K562 (cell line): Measurements from ENCODE around the gene TALDO1. TPM values are rescaled to one million over a fixed set of nuclear protein-coding genes. Genes with fewer than 3 reads are reported as not detected.
A peak's percentile ranks its signal among the peaks of the same experiment; 100 is the strongest.

Experiments used
- ATAC-seq: fragments of 200-7000 bp; cut with Tn5 transposase; 3 replicates; pipeline ENCODE4 v1.9.1; 2020; ENCODE audit warnings: moderate library complexity
- BruUV-seq: library from RNA; stranded (reverse); fragments of 400-500 nt; replicated peaks from 2 replicates; lab custom pipeline; 2021; lab: Mats Ljungman, UMichigan
- CTCF ChIA-PET: fragments of 300-600 bp; formaldehyde crosslinking; extraction: SDS; loops from one replicate; lab custom pipeline; 2021; ENCODE audit warnings: low intra/inter-chr PET ratio; lab: Yijun Ruan, JAX
- POLR2A ChIA-PET: fragments of 300-600, 350-650 bp; sonication (Branson Sonifier 250); formaldehyde crosslinking; extraction: SDS; loops from one replicate; lab custom pipeline; 2021; ENCODE audit warnings: antibody characterized with exemption, inconsistent platforms; lab: Yijun Ruan, JAX
- DNase-seq, 4 experiments: peaks; one replicate each; pipeline versions ENCODE4 v3.0.0 to v3.0.0-alpha.2; 2011 to 2018; ENCODE audit warnings: low spot score in 3 of 4, mixed read lengths in 3 of 4; ENCODE audit errors: extremely low read depth in 1 of 4
- FAIRE-seq: peaks from 2 replicates; lab custom pipeline; 2011; peaks lifted over from hg19 to GRCh38; lab: Jason Lieb, UNC
- H2AFZ ChIP-seq: 2 replicates; pipeline ENCODE4 v1.6.0; 2011; ENCODE audit warnings: low read depth, low read length, control low read depth, inconsistent platforms
- H3K27ac ChIP-seq: fragments of 200-600 bp; 3 replicates; pipeline ENCODE4 v1.8.0; 2011; ENCODE audit warnings: low read depth, mild to moderate bottlenecking, control low read depth, inconsistent platforms, low read length, moderate library complexity, mixed read lengths; ENCODE audit errors: extremely low read depth
- H3K27me3 ChIP-seq, 2 experiments: fragments of 300-600 bp in 1 of 2; 2 replicates in 1 of 2; 3 replicates in 1 of 2; pipeline versions ENCODE4 v1.6.0 to v1.8.0; 2011; ENCODE audit warnings: inconsistent platforms in 2 of 2, low read length in 2 of 2, mild to moderate bottlenecking in 1 of 2, mixed read lengths in 1 of 2, moderate library complexity in 1 of 2; ENCODE audit not compliant: control insufficient read depth in 2 of 2, insufficient read depth in 2 of 2
- H3K36me3 ChIP-seq: fragments of 300-600 bp; 3 replicates; pipeline ENCODE4 v1.8.0; 2011; ENCODE audit warnings: mild to moderate bottlenecking, low read length, inconsistent platforms; ENCODE audit not compliant: control insufficient read depth, insufficient read depth
- H3K4me1 ChIP-seq, 2 experiments: fragments of 200-600 bp in 1 of 2; replicated peaks in 1 of 2; 2 replicates in 1 of 2; 3 replicates in 1 of 2; pipeline versions ENCODE4 v1.5.1 to v1.8.0; 2011; ENCODE audit warnings: inconsistent platforms in 2 of 2, low read length in 2 of 2, mild to moderate bottlenecking in 1 of 2, mixed read lengths in 1 of 2, moderate library complexity in 1 of 2; ENCODE audit not compliant: control insufficient read depth in 2 of 2, insufficient read depth in 2 of 2
- H3K4me2 ChIP-seq: 2 replicates; pipeline ENCODE4 v1.6.1; 2011; ENCODE audit warnings: low read length, control low read depth, inconsistent platforms, mixed read lengths; ENCODE audit not compliant: insufficient read depth
- H3K4me3 ChIP-seq: fragments of 200-600 bp; sonication (generic), shearing (Covaris generic); 2 replicates; pipeline ENCODE4 v1.5.1; 2016; ENCODE audit warnings: control low read depth, inconsistent platforms
- H3K79me2 ChIP-seq: fragments of 200-600 bp; 3 replicates; pipeline ENCODE4 v1.8.0; 2011; ENCODE audit warnings: low read length, inconsistent platforms; ENCODE audit not compliant: control insufficient read depth, insufficient read depth
- H3K9ac ChIP-seq, 2 experiments: 2 replicates each; pipeline versions ENCODE4 v1.6.0 to v1.6.1; 2011; ENCODE audit warnings: low read depth in 2 of 2, low read length in 2 of 2, control low read depth in 1 of 2, inconsistent platforms in 1 of 2, mild to moderate bottlenecking in 1 of 2, mixed read lengths in 1 of 2; ENCODE audit not compliant: insufficient read depth in 1 of 2
- H3K9me1 ChIP-seq: one replicate; pipeline ENCODE4 v1.6.0; 2011; ENCODE audit warnings: inconsistent platforms, mild to moderate bottlenecking, low read length, moderate library complexity; ENCODE audit not compliant: control insufficient read depth, insufficient read depth
- H3K9me3 ChIP-seq: replicated peaks from 2 replicates; pipeline ENCODE4 v1.5.1; 2011; ENCODE audit warnings: low read depth, low read length, inconsistent platforms; ENCODE audit not compliant: control insufficient read depth, insufficient read depth
- H4K20me1 ChIP-seq: replicated peaks from 2 replicates; pipeline ENCODE4 v1.6.1; 2011; ENCODE audit warnings: low read length, inconsistent platforms, mixed read lengths; ENCODE audit not compliant: control insufficient read depth, insufficient read depth
- CGGBP1 ChIP-seq: fragments of 250-450 bp; sonication (Bioruptor Pico); IDR thresholded peaks from 2 replicates; pipeline ENCODE4 v1.9.0; 2021; ENCODE audit warnings: mild to moderate bottlenecking
- GTF3C2 ChIP-seq: IDR thresholded peaks from 3 replicates; pipeline ENCODE4 v1.6.1; 2011; ENCODE audit warnings: borderline replicate concordance, mild to moderate bottlenecking, moderate library complexity; ENCODE audit not compliant: insufficient read length; ENCODE audit errors: extremely low read depth
- PKNOX1 ChIP-seq: fragments of 450-650 bp; IDR thresholded peaks from 2 replicates; pipeline ENCODE4 v1.6.1; 2016
- RNF219 ChIP-seq: fragments of 250-450 bp; sonication (Bioruptor Pico); IDR thresholded peaks from 2 replicates; pipeline ENCODE4 v1.5.0; 2022; ENCODE audit warnings: mild to moderate bottlenecking
- SETDB1 ChIP-seq: IDR thresholded peaks from one replicate; pipeline ENCODE4 v1.6.1; 2012; ENCODE audit warnings: low read length, control low read depth, inconsistent platforms
- U2AF2 ChIP-seq: fragments of 200-400 bp; formaldehyde crosslinking; optimal IDR thresholded peaks from 2 replicates; pipeline ENCODE3; 2017; ENCODE audit warnings: low read depth, mild to moderate bottlenecking, low read length
- WGBS: fragments of 100-300 bp; shearing (Covaris generic); methylation state at CpG from one replicate; pipeline ENCODE4 v1.1.6; 2016; ENCODE audit warnings: low coverage, mixed read lengths; ENCODE audit not compliant: insufficient coverage; ENCODE audit errors: missing lambda C conversion rate; 5-methylcytosine and 5-hydroxymethylcytosine counted together
- in situ Hi-C: fragments of 300-500 bp; cut with MboI; formaldehyde crosslinking; loops from 4 replicates; pipeline ENCODE4 v1.15.0; 2018; ENCODE audit warnings: inconsistent platforms, mixed read lengths
- intact Hi-C: fragments of 100-400 bp; cut with micrococcal nuclease; formaldehyde crosslinking; loops from 2 replicates; pipeline ENCODE4 v1.14.2; 2022
- polyA plus RNA-seq, 8 experiments: library from polyadenylated mRNA; depleted of rRNA in 4 of 8; stranded (reverse) in 5 of 8; unstranded in 3 of 8; fragments of >200 nt; fragmentation: Nextera tagmentation in 2 of 8; fragmentation: Illumina TruSeq in 1 of 8; extraction: Ambion mirVana in 2 of 8; extraction: Trizol in 1 of 8; gene quantifications; 2 replicates each; pipeline versions ENCODE4 v1.2.1 to v1.2.3, GENCODE V29; 2011 to 2014; ENCODE audit warnings: inconsistent platforms in 1 of 8, missing spikeins in 1 of 8
- total RNA-seq, 7 experiments: library from RNA; depleted of rRNA in 6 of 7; stranded (reverse); fragments of >200 nt in 6 of 7; fragmentation: Illumina TruSeq in 2 of 7; extraction: Trizol in 2 of 7; gene quantifications; 2 replicates each; pipeline versions ENCODE4 v1.2.1 to v1.2.3, GENCODE V29; 2011 to 2021; ENCODE audit warnings: low replicate concordance in 1 of 7
- TF ChIP-seq, protein P1 (sequence below): fragments of 250-450 bp; sonication (Bioruptor Pico); IDR thresholded peaks from 2 replicates; pipeline ENCODE4 v1.4.0; 2020; ENCODE audit warnings: mild to moderate bottlenecking, moderate library complexity, borderline replicate concordance

TALDO1 gene
- total and polyA plus RNA-seq, 9 of the 15 experiments (the other 6 are each of a cell fraction or from before 2014, with no cell fraction given): 260 to 541 (median 441) TPM

DNA sequence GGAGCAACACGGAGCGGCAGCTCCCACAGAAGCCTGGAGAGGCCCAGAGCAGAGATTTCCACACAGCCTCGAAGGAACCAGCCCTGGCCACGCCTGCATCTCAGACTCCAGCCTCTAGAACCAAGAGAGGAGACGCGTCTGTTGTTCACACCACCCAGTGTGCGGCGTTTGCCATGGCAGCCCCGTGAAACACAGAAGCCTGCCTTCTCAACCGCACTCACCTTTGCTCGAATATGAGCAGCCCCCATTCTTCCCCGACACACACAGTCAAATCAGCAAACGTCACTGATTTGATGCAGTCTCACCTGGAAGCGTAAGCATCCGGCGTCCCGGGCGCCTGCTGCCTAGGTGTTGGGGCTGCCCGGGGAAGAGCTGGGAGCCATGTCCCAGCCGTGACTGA, 14.2 kb upstream of the TALDO1 start:
- no peak overlapping the region for H3K27ac ChIP-seq
- POLR2A ChIA-PET: interaction anchor here (0.6 to 3.5 kb wide), 3 partner anchors 14 to 37 kb away, joined by 3 to 14 read pairs (median 6); partner anchors contain the start of gene TALDO1
- no peaks in the 10 kb centered on the region for H4K20me1 ChIP-seq
- in situ Hi-C loops: no loop called here
- no TSS peak for BruUV-seq
- FAIRE-seq (no peak), DNase-seq (peak in 2 of 4 experiments; percentile 7 to 26), ATAC-seq (no peak)
- no peaks in the 10 kb centered on the region for H3K9me1 ChIP-seq
- TF ChIP-seq RNF219 (no peak), SETDB1 (no peak), GTF3C2 (no peak), CGGBP1 (CRISPR knock-in tag) (no peak), PKNOX1 (no peak), U2AF2 (no peak)
- TF ChIP-seq, protein P1, sequence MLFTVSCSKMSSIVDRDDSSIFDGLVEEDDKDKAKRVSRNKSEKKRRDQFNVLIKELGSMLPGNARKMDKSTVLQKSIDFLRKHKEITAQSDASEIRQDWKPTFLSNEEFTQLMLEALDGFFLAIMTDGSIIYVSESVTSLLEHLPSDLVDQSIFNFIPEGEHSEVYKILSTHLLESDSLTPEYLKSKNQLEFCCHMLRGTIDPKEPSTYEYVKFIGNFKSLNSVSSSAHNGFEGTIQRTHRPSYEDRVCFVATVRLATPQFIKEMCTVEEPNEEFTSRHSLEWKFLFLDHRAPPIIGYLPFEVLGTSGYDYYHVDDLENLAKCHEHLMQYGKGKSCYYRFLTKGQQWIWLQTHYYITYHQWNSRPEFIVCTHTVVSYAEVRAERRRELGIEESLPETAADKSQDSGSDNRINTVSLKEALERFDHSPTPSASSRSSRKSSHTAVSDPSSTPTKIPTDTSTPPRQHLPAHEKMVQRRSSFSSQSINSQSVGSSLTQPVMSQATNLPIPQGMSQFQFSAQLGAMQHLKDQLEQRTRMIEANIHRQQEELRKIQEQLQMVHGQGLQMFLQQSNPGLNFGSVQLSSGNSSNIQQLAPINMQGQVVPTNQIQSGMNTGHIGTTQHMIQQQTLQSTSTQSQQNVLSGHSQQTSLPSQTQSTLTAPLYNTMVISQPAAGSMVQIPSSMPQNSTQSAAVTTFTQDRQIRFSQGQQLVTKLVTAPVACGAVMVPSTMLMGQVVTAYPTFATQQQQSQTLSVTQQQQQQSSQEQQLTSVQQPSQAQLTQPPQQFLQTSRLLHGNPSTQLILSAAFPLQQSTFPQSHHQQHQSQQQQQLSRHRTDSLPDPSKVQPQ (CRISPR knock-in tag): no peak
- no peaks in the 10 kb centered on the region for H3K36me3 ChIP-seq
- CTCF ChIA-PET: no interaction called here
- no peak overlapping the region for H3K4me3 ChIP-seq
- H3K4me2 ChIP-seq: no peak overlapping the region
- peaks cover 13 to 32% of the 10 kb centered on the region in 2 experiments; a peak in 4 of 5 replicates for H3K4me1 ChIP-seq
- H3K9me3 ChIP-seq: no peaks in the 10 kb centered on the region
- H2AFZ ChIP-seq: no peak overlapping the region
- intact Hi-C loops: no loop called here
- 37% methylated on average over 11 of the region's 20 CpGs for whole genome bisulfite sequencing
- H3K79me2 ChIP-seq: no peaks in the 10 kb centered on the region
- peak overlapping the region in 1 of 2 experiments; percentile 74; a peak in 2 of 4 replicates for H3K9ac ChIP-seq
- no peaks in the 10 kb centered on the region for H3K27me3 ChIP-seq
